OCI-M2 (cell line): ENCODE results near the gene SNX1.
"Not testable (repeated sequence)": the region's sequence is repeated elsewhere in the genome, so short reads cannot be mapped to it uniquely, and the experiment has no call there.

Source experiments
- DNase-seq: peaks from one replicate; lab custom pipeline; 2025; ENCODE audit not compliant: unreplicated experiment; lab: John Stamatoyannopoulos, UW

The SNX1 gene

DNA sequence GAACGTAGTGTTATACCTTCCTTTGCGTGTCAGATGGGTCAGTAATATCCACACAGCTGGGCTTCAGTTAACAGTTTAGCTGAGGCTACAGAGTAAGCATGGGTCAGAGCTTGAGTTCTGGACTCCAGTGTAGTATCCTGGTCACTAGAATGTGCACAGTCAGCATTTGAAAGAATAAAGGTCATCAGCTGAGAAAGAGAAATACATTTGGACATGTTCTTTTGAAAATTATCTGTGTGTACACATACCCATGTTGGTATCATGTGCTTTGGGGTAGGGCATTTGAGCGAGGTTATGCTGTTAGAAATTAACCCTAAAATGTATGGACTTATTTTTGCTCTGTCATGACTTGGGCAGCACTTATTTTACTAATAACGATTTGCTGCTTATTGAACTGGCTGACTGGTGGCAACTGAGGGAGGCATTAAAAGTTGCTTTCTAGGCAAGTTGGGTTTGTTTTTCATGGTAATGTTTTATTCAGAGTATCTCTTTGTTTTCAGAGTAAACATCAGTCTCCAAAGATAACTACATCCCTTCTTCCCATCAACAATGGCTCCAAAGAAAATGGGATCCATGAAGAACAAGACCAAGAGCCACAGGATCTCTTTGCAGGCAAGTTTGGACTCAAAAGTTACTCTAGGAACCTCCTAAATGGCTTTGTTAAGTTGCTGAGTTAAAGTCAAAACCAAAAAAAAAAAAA is 16.4 kb downstream of the SNX1 start:
- DNase-seq = no peak

DNA sequence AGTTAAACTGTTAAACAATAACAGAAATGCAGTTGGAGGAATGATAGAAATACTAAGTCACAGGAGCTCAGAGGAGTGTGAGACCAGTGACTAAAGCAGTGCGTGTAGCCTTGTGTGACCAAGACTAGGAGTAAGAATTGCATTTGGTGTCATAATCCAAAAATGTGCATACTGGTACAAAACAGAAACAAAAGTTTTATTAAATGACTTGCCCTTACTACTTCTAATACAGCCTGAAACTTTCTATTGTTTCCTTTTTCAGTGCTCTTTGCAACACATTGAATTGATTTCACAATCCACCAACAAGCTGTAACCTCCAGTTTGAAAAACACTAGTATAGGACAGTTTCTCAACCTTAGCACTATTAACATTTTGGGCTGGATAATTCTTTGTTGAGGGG is 17.1 kb downstream of the SNX1 start:
- no peak for DNase-seq

DNA sequence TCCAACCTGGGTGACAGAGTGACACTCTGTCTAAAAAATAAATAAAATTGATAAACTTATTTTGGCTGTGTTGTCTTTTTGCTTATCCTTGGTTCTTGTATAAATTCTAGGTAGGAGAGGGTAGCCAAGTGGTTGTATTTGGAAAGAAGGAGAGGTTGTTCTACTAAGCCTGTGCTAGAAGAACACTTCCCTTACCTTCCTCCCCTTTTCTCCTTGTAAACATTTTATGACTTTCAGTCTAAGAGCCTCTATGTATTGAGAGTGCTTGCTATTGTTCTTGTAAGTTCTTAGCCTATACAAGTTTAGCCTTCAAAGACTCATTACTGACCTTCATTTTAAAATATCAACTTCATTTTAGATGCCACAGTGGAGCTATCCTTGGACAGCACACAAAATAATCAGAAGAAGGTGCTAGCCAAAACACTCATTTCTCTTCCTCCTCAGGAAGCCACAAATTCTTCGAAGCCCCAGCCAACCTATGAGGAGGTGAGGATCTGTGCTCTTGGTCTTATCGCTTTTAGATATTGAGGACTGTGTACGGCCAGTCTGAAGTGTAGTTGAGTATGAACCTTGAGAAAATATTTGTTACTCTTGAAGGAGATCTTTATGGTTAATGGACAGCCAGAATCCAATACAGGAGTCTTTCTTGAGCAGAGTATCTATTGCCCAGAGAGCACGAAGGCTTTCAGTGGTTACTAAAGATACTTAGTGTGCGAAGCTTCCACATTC is 22.1 kb downstream of the SNX1 start:
- no peak for DNase-seq

DNA sequence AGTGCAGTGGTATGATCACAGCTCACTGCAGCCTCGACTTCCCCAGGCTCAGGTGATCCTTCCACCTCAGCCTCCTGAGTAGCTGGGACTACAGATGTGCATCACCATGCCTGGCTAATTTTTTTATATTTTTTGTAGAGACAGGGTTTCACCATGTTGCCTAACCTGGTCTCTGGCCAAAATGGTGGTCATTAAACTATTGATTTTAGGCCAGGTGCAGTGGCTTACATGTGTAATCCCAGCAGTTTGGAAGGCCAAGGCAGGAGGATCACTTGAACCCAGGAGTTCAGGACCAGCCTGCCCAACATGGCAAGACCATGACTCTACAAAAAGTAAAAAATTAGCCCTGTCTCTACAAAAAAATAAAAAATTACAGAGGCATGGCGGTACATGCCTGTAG is 24.5 kb downstream of the SNX1 start:
- not testable (repeated sequence) for DNase-seq

DNA sequence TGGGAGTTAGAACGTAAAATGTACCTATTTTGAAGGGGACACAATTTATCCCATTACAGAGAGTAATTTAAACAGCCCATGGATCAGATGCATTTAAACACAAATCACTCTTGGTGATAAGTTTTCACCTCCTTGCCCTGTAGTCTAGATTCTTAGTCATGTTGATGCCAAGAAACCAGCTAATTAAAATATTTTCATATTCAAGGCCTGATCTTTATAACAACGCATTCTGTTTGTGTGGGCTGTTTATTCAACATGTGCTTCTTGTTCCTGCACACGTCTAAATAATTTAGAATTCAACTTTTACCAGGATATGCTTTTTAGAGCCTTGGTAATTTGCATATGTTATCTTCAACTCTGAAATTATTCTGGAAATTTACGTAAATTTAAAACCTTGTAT is 25.8 kb downstream of the SNX1 start:
- DNase-seq = no peak

DNA sequence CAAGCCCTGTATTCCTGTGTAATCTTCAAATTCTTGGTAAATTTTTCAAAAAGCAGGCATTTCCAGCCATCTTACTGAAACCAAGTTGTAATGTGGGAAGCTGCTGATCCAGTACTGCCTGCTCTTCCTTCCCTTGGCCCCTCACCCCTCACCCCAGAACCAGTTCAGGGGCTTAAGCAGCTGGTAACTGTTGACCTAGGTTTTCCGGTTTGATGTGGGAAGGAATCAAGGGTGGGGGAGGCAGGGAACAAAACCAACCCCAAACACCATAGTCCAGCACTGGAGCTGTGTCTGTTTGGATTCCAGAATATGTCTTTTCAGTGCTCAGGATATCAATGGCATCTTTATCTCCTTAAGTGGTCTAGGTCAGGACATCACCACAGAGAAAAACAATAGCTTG is 26.7 kb downstream of the SNX1 start:
- no peak for DNase-seq

DNA sequence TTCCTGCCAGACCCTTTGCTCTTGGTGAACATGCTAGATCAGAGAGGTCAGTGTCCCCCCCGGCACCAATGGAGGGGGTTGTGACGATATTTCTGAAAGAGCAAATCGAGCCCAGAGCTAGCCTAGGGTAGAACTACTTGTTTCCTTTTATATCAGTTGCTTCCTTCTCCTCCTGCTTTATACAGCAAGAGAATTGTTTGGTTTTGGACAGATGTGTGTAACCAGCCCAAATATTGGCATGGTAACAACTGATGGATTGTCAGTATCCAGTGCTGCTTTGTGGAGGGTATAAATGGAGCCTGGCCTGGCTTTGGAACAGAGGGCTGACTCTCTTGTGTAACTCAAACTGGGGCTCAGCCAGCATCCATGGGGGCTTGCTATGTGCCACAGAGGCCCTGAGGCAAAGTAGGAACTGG is 27.2 kb downstream of the SNX1 start:
- DNase-seq = no peak

DNA sequence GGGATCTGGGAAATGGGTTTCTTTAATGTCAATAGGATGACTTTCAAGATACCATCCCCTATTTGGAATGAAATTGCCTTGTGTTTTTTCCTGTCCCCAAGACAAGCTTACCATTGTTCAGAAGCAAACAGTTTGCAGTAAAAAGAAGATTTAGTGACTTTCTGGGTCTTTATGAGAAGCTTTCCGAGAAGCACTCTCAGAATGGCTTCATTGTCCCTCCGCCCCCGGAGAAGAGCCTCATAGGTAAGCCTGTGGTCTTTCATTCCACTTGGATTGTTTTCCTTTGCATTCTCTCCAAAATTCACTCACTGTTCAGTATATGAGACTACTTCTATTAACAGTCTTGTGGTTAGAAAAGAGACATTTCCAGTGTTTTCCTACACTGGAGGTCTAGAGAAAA is 30.2 kb downstream of the SNX1 start:
- no peak for DNase-seq

DNA sequence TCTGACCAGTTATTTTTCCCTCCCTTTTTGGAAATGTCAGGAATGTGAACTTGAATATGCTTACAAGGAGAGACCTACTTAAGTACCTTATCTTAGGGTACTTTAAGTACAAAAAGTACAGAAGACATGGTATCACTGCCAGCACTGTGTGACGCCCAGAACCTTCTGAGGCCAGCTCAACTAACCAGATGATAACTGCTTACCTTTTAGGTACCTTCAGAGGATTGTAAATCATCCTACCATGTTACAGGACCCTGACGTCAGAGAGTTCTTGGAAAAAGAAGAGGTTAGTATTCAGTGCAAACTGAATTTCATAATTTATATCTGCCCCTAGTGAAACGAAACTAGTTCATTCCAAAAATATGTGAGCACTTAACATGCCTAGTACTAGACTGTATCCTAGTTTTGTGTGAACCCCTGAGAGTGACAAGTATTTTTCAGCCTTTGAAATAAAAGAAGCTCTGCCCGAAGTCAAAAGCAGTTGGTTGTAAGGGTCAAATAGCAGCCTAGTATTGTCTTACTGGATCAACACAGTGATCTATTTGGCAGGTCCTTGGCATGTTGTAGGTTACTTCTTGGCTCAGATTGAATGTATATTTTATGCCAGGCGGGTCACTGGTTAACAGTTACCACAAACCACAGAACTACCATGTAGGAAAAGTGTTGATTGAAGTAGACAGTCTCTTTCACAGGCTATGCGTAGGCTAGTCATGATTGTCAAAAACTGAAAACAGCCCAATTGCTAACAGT is 31.9 kb downstream of the SNX1 start:
- DNase-seq = no peak

DNA sequence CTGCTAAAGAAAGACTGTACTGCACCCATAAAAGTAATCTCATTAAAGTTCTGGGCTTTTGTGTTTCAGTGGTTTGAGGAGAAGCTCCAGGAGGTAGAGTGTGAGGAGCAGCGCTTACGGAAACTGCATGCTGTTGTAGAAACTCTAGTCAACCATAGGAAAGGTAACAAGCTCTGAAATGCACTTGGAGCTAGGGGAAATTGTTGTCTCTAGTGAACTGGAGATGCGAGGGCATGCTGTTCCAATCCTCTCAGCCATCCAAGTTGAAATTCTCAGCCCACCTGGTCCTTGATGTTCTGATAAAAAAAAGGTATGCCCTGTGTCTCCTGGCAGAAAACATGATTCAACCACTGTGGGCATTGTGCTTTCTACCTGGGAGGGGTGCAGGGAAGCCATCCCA is 34.4 kb downstream of the SNX1 start:
- no peak for DNase-seq

DNA sequence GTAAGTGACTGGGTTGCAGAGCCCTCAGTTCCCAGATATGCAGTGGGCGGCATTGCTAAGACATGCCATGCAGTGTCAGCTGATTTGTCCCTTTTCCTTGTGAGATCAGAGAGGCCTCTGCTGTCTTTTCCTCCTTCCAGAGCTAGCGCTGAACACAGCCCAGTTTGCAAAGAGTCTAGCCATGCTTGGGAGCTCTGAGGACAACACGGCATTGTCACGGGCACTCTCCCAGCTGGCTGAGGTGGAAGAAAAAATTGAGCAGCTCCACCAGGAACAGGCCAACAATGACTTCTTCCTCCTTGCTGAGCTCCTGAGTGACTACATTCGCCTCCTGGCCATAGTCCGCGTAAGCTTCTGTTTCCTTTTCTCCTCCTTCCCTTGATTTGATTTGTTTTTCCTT is 35.8 kb downstream of the SNX1 start:
- no peak for DNase-seq

DNA sequence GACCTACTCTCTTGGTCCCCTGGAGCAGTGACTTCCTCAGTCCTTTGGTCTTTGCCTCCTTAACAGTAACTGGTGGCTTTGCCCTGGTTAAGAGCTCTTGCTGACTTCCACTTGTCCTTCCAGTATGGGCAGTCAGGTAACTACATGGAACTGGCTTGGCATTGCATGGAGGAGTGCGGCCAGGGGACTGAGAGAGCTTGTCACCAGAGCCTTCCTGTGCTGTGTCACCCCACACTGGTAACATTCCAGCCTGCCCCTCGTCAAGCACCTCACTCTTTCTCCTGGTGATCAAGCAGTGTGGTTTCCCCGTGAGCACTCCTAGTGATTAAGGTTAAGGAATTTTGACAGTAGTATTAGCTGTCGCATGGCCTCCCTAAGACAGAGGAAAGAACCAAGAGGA is 36.4 kb downstream of the SNX1 start:
- DNase-seq = no peak

DNA sequence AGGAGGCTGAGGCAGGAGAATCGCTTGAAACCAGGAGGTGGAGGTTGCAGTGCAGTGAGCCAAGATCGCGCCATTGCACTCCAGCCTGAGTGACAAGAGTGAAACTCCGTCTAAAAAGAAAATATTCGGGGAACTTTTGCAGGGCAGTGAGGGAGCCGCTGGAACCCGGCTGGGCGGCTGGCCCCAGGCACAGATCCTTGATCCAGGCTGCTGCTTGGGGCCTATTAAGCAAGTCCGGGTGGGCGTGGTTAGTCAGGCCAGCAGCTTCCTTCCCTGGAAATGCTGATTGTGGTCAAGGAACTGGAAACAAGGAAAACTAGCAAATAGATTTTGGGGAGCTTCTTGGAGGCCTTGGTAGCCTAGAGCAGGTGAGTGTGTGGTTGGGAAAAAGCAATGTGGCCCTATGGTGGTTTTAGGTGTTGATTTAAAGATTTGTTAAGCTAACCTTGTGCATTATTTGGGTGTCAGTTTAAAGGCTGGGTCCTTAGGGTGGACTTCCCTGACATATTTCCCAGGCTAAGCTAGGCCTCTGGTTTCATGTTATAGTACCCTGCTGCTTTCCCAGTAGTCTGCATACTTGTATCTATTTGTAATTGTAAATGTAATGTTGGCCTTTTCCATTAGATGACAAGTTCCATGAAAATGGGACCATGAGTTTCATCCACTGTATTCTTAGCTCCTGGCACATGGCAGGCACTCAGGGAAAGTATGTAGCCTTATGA is 38.0 kb downstream of the SNX1 start:
- DNase-seq = no peak

DNA sequence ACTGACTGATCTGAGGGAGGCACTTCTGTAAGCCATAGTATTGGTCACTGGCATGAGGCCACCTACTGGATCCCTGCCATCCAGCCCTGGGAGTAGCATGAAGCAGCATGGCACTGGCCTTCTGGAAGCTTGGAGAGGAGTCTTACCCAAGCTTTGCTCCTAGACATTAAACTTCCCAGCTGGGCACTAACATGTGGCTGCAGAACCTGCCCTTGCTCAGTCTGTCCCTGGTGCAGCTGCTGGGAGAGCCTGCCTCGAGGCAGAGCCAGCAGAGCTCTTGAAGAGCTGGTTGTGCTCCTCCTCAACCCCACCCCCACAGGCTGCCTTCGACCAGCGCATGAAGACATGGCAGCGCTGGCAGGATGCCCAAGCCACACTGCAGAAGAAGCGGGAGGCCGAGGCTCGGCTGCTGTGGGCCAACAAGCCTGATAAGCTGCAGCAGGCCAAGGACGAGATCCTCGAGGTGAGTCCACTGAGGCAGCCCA is 38.6 kb downstream of the SNX1 start:
- no peak for DNase-seq

DNA sequence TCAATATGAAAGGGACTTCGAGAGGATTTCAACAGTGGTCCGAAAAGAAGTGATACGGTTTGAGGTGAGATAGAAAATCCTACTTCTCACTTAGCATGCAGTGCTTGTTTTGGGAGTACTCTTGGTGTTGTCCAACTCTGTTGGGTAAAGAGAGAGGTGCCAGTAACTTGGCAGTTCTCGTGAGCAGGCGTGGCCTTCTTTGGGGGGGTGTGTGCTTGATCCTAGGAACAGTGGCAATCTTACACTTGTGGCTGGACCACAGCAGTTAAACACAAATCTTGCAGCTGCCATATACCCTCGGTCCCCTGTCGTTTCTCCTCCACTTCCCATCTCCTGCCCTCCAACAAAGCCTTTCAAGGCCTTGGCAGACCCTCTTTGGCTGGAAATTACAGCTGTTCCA is 40.6 kb downstream of the SNX1 start:
- DNase-seq = no peak

DNA sequence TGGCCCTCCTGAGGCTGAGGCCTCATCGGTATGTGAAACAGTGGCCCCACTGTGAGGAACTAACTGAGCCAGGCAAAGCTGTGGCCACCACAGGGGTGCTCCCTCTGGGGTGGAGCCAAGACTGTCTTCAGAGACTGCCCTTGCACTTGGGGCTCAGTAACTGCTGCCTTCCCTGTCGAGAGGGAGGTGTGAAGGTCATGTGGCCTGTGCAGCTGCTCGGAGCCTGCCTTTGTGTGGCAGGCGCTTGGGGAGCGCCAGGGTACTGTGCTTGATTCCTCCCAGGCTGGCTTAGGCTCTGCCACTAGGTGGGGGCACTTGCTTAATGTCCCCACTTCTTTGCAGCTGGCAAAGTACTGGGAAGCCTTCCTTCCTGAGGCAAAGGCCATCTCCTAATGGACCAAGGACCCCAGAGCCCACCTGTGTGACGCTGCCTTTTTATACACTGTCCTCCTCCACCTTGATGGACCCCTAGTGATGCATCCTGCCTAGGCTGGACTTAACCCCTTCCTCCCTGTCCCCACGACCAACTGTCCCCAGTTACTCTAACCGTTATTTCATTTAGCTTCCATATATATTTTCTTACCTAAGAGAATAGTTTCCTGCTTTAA is 41.5 kb downstream of the SNX1 start:
- no peak for DNase-seq

DNA sequence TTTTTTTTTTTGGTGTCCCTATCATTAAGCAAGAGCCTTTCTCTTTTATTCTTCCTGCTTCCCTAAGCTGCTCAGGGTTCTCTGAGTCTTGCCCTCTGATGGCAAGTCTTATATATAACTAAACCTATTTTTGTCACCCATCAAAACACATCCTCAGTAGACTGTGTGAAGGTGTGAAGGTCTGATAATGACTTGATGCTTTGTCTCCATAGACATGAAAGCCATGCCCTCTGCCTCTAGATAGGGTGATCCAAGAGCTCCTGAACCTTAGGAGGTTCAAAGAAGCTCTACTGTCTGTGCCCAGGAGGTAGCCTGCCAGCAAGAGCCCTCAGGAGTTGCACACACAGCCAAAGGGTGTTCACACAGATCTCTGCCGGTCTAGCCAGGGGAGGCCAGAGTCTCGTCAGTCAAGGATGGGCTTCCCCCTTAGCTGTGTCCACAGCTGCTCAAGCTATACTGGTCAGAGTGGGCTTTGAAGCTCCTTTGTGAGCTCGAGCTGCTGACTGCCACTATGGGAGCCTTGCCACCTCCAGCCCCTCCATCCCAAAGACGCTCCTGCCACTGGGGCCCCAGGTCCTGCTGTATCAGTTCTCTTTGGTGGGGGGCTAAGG is 42.7 kb downstream of the SNX1 start:
- no peak for DNase-seq

DNA sequence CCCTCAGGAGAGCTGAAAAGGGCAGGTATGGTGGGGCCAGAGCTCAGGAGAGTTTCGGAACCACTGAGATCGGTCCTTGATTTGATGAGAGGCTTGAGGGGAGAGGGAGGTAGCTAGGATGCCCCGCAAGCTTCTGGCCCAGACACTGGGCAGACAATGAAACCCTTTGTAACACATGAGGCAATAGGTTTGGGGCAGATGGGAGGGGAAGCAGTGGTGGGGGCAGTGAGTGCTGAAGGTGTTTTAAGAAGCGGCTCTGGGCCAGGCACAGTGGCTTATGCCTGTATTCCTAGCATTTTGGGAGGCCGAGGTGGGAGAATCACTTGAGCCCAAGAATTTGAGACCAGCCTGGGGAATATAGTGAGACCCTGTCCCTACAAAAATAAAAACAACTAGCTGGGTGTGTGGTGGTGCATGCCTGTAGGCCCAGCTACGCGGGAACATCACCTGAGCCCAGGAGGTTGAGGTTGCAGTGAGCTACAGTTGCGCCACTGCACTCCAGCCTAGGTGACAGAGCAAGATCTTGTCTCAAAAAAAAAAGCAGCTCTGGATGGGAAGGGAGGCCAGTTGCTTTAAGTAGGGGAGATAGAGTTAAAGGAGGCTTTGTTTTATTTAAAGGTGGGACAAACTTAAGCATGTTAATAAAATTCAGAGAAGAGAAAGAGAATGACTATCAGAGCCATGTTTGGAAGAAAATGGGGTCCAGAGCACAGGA is 46.2 kb downstream of the SNX1 start:
- no peak for DNase-seq

DNA sequence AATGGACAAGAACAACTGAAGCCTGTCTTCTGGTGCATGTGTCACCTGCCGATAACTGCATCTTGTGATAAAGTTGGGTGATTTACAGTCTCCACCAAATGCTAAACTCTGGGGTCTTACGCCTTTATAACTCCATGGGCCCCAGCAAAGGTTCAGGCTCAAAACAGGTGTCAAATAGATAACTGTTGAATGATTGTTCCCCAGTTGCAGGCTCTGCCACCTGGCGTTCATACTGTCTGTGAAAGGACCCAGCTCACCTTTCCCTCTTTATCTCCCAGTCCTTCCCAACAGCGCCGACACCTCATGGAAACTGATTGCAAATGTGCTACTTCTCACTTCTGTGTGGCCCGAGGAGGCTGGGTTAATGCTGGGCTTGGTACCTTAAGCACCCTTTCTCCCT is 47.5 kb downstream of the SNX1 start:
- no peak for DNase-seq

DNA sequence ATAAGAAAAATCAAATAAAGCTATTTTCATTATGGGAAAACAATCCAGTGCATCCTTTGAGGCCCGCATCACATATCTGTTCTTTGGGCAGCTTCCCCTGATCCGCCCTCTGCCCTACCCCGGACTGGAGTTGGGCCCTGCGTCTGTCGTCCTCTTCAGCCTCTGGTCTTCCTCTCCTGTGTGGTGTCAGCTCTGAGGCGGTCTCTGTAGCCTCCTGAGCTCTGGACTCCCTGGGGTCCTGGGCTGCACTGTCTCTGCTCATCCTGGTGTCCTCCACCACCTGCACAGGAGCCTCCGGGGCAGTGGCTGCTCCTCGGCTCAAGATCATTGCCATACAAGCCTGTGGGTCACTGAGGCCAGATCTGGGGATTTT is 48.4 kb downstream of the SNX1 start:
- no peak for DNase-seq
